ENCODE measurements around the gene SND1. TPM values are rescaled to one million over a fixed set of nuclear protein-coding genes. Genes with fewer than 3 reads are reported as not detected.

Gene SND1
- total and polyA plus RNA-seq, 2 donors (not counting 3 experiments of a cell fraction or from before 2014, with no cell fraction given), result 116 to 249 TPM

- Histone ChIP-seq H3K9me3 (replicated peaks; ENCODE audit: control insufficient read depth, insufficient read depth, low read length) (no peaks in the 10 kb centered on the region), H3K4me1 (ENCODE audit: control insufficient read depth, extremely low read depth, insufficient read depth, low read length) (no peaks in the 10 kb centered on the region), H4K20me1 (replicated peaks; ENCODE audit: control insufficient read depth, extremely low read depth, insufficient read depth, low read length) (no peaks in the 10 kb centered on the region), H3K4me2 (ENCODE audit: insufficient read depth, low read length) (no peak overlapping the region), H3K27ac (ENCODE audit: insufficient read depth, low read depth, low read length) (no peak overlapping the region), H3K79me2 (ENCODE audit: control insufficient read depth, insufficient read depth, low read length) (peaks cover 10% of the 10 kb centered on the region), H3K9me1 (replicated peaks; ENCODE audit: control insufficient read depth, extremely low read depth, insufficient read depth, low read length) (no peaks in the 10 kb centered on the region), H3K27me3 (ENCODE audit: control insufficient read depth in 2 of 2, insufficient read depth in 2 of 2, low read length in 2 of 2) (no peaks in the 10 kb centered on the region), H3K9ac (replicated peaks; ENCODE audit: extremely low read depth, insufficient read depth, low read length) (no peak overlapping the region), H3K4me3 (replicated peaks in 1 of 3; ENCODE audit: insufficient read depth in 1 of 3, low read depth in 1 of 3, low read length in 3 of 3) (no peak overlapping the region), H3K36me3 (ENCODE audit: control insufficient read depth in 2 of 2, extremely low read depth in 1 of 2, insufficient read depth in 2 of 2, low read length in 2 of 2) (no peaks in the 10 kb centered on the region), H2AFZ (ENCODE audit: low read depth, low read length) (no peak overlapping the region)
- no peak for FAIRE-seq
- TF ChIP-seq CTCF (IDR thresholded peaks at IDR 0.05; ENCODE audit: extremely low read depth in 1 of 2, insufficient read depth in 1 of 2, low read depth in 1 of 2, low read length in 2 of 2), result no peak
- TF ChIP-seq GATA2 (IDR thresholded peaks at IDR 0.05; ENCODE audit: insufficient read depth, insufficient read length, low read depth, low read length), result no peak
- TF ChIP-seq MAX (IDR thresholded peaks at IDR 0.05; ENCODE audit: insufficient read depth, insufficient read length), result no peak
- no peak for TF ChIP-seq FOS (IDR thresholded peaks at IDR 0.05; ENCODE audit: borderline replicate concordance, insufficient read depth, low read length)
- TF ChIP-seq JUN (IDR thresholded peaks at IDR 0.05; ENCODE audit: borderline replicate concordance, insufficient read depth, insufficient read length, low read depth), result no peak
- no peak for TF ChIP-seq POLR2AphosphoS5 (IDR thresholded peaks at IDR 0.05; ENCODE audit: insufficient read depth, low read depth, low read length)
- TF ChIP-seq EZH2 (IDR thresholded peaks at IDR 0.05; ENCODE audit: borderline replicate concordance, low read depth, low read length, severe bottlenecking), result no peak
- TF ChIP-seq POLR2A (IDR thresholded peaks at IDR 0.05; ENCODE audit: low read depth, low read length), result no peak
- TF ChIP-seq MYC (IDR thresholded peaks at IDR 0.05; ENCODE audit: low read depth, low read length), result no peak
- intact Hi-C loops (cut with micrococcal nuclease) (no loop called here), dilution Hi-C loops (cut with MboI; ENCODE audit: extremely low pct_ligation_motif_present, low sequenced_read_pairs) (no loop called here)
- BruUV-seq (replicated peaks), result no TSS peak
- ChIA-PET CTCF (no interaction called here), POLR2A (no interaction called here)
- no peak for DNase-seq (ENCODE audit: low read depth, low spot score)
Measured at GRCh38 chr7:127857464-127857841, 205.5 kb downstream of the SND1 start.

Data from endothelial cell of umbilical vein (primary cell).